GM23338 (cell line): ENCODE measurements around the gene KLHL1. TPM values are rescaled to one million over a fixed set of nuclear protein-coding genes. Genes with fewer than 3 reads are reported as not detected.
A peak's percentile ranks its signal among the peaks of the same experiment; 100 is the strongest.

Experiments
- ATAC-seq: fragments of 200-7000 bp; cut with Tn5 transposase; 3 replicates; pipeline ENCODE4 v1.9.1; 2020
- DNase-seq: peaks from one replicate; pipeline ENCODE4 v3.0.0-alpha.2; 2015; ENCODE audit warnings: low spot score
- H2AFZ ChIP-seq: fragments of 200-600 bp; sonication (generic); 2 replicates; pipeline ENCODE4 v1.8.0; 2016; ENCODE audit warnings: antibody characterized with exemption, mild to moderate bottlenecking, moderate library complexity
- H3F3A ChIP-seq: fragments of 200-600 bp; sonication (generic); replicated peaks from 2 replicates; pipeline ENCODE4 v1.8.0; 2017; ENCODE audit warnings: antibody characterized with exemption, mixed run types, low read depth
- H3K27ac ChIP-seq: fragments of 200-600 bp; sonication (generic); 2 replicates; pipeline ENCODE4 v1.6.1; 2016; ENCODE audit warnings: low read depth
- H3K27me3 ChIP-seq: fragments of 200-600 bp; sonication (generic); 2 replicates; pipeline ENCODE4 v1.8.0; 2016; ENCODE audit warnings: mild to moderate bottlenecking, mixed run types, moderate library complexity; ENCODE audit not compliant: insufficient read depth
- H3K36me3 ChIP-seq: fragments of 200-600 bp; sonication (generic); 2 replicates; pipeline ENCODE4 v1.8.0; 2016; ENCODE audit warnings: mild to moderate bottlenecking; ENCODE audit not compliant: insufficient read depth
- H3K4me1 ChIP-seq: fragments of 200-600 bp; sonication (generic); 2 replicates; pipeline ENCODE4 v1.8.0; 2016; ENCODE audit warnings: mild to moderate bottlenecking, moderate library complexity; ENCODE audit not compliant: insufficient read depth
- H3K4me2 ChIP-seq: fragments of 200-600 bp; sonication (generic); 2 replicates; pipeline ENCODE4 v1.7.1; 2017; ENCODE audit warnings: mixed run types
- H3K4me3 ChIP-seq: fragments of 200-600 bp; sonication (generic); 2 replicates; pipeline ENCODE4 v1.6.1; 2016; ENCODE audit warnings: mixed run types
- H3K79me2 ChIP-seq: fragments of 200-600 bp; sonication (generic); replicated peaks from 2 replicates; pipeline ENCODE4 v1.8.0; 2017; ENCODE audit warnings: mild to moderate bottlenecking; ENCODE audit not compliant: insufficient read depth
- H3K9me2 ChIP-seq: fragments of 200-600 bp; sonication (generic); 2 replicates; pipeline ENCODE4 v1.8.0; 2017; ENCODE audit not compliant: insufficient read depth
- H4K20me1 ChIP-seq: fragments of 200-600 bp; sonication (generic); replicated peaks from 2 replicates; pipeline ENCODE4 v1.8.0; 2017; ENCODE audit warnings: mild to moderate bottlenecking; ENCODE audit not compliant: insufficient read depth
- H3K27ac Mint-ChIP-seq: 2 replicates; pipeline ENCODE4 v1.8.0; 2020; ENCODE audit warnings: inconsistent platforms, mild to moderate bottlenecking, moderate library complexity, mixed read lengths
- H3K27me3 Mint-ChIP-seq: 3 replicates; pipeline ENCODE4 v1.8.0; 2022; ENCODE audit warnings: low read depth, mild to moderate bottlenecking, moderate library complexity, mixed read lengths, inconsistent platforms; ENCODE audit not compliant: insufficient read depth, poor library complexity
- H3K36me3 Mint-ChIP-seq: 3 replicates; pipeline ENCODE4 v1.8.0; 2021; ENCODE audit warnings: low read depth, mild to moderate bottlenecking, inconsistent platforms, moderate library complexity, mixed read lengths
- H3K4me1 Mint-ChIP-seq: 3 replicates; pipeline ENCODE4 v1.8.0; 2020; ENCODE audit warnings: mild to moderate bottlenecking, inconsistent platforms, mixed read lengths
- H3K4me3 Mint-ChIP-seq: 3 replicates; pipeline ENCODE4 v1.8.0; 2021; ENCODE audit warnings: moderate library complexity, mild to moderate bottlenecking, inconsistent platforms, mixed read lengths
- H3K9me3 Mint-ChIP-seq: 3 replicates; pipeline ENCODE4 v1.8.0; 2020; ENCODE audit warnings: moderate library complexity, mild to moderate bottlenecking, inconsistent platforms, mixed read lengths
- CREB1 ChIP-seq: fragments of 250-450 bp; sonication (Bioruptor Pico); IDR thresholded peaks from 2 replicates; pipeline ENCODE4 v1.5.0; 2020; ENCODE audit warnings: low read depth, mild to moderate bottlenecking, moderate library complexity
- EZH2phosphoT487 ChIP-seq: fragments of 200-600 bp; sonication (generic); IDR thresholded peaks from one replicate; pipeline ENCODE4 v1.8.1; 2018; ENCODE audit warnings: antibody characterized with exemption; ENCODE audit not compliant: unreplicated experiment
- POLR2AphosphoS5 ChIP-seq: IDR thresholded peaks from 2 replicates; pipeline ENCODE4 v1.6.1; 2016; ENCODE audit warnings: antibody characterized with exemption, low read depth
- REST ChIP-seq: IDR thresholded peaks from one replicate; pipeline ENCODE4 v1.6.1; 2018; ENCODE audit warnings: antibody characterized with exemption; ENCODE audit not compliant: unreplicated experiment
- STAT1 ChIP-seq: IDR thresholded peaks from one replicate; pipeline ENCODE4 v1.6.1; 2016; ENCODE audit warnings: antibody characterized with exemption; ENCODE audit not compliant: unreplicated experiment
- ZNF114 ChIP-seq: fragments of 250-450 bp; sonication (Bioruptor Pico); IDR thresholded peaks from 2 replicates; pipeline ENCODE4 v1.5.0; 2020; ENCODE audit warnings: mild to moderate bottlenecking, moderate library complexity
- ZNF331 ChIP-seq: fragments of 250-450 bp; sonication (Bioruptor Pico); IDR thresholded peaks from 2 replicates; pipeline ENCODE4 v1.5.0; 2020; ENCODE audit warnings: low read depth, mild to moderate bottlenecking, moderate library complexity
- polyA plus RNA-seq: library from polyadenylated mRNA; unstranded; fragments of >200 nt; fragmentation: Nextera tagmentation; extraction: Ambion mirVana; gene quantifications from 2 replicates; pipeline ENCODE4 v1.2.1, GENCODE V29; 2016
- total RNA-seq: library from RNA; depleted of rRNA; stranded (reverse); fragments of >200 nt; shearing (Covaris generic); gene quantifications from 2 replicates; pipeline ENCODE4 v1.2.3, GENCODE V29; 2014
- TF ChIP-seq, protein P1 (sequence below), 2 experiments: fragments of 200-600 bp in 1 of 2; sonication (generic) in 1 of 2; conservative IDR thresholded peaks; 2 replicates each; pipeline versions ENCODE4 v1.5.1 to v1.6.1; 2016 to 2017; ENCODE audit warnings: antibody characterized with exemption in 2 of 2, low read depth in 2 of 2, mild to moderate bottlenecking in 2 of 2, moderate library complexity in 1 of 2
- TF ChIP-seq, protein P2 (sequence below): fragments of 250-450 bp; sonication (Bioruptor Pico); IDR thresholded peaks from 2 replicates; pipeline ENCODE4 v1.5.0; 2020; ENCODE audit warnings: mild to moderate bottlenecking, moderate library complexity

Gene KLHL1
- total and polyA plus RNA-seq, 2 experiments from 2014 or later: not detected

GRCh38 chr13:69935043-69935442, 173.2 kb downstream of the KLHL1 start:
- H3K27ac Mint-ChIP-seq: no peak overlapping the region
- no peak for ATAC-seq
- Histone ChIP-seq H3F3A (no peaks in the 10 kb centered on the region), H3K27me3 (no peaks in the 10 kb centered on the region), H3K79me2 (no peaks in the 10 kb centered on the region), H3K4me2 (no peak overlapping the region), H4K20me1 (no peaks in the 10 kb centered on the region), H3K4me3 (no peak overlapping the region), H2AFZ (no peak overlapping the region), H3K9me2 (no peaks in the 10 kb centered on the region), H3K4me1 (peaks cover 3% of the 10 kb centered on the region; the same call in 1 of the 2 replicates), H3K36me3 (no peaks in the 10 kb centered on the region), H3K27ac (no peak overlapping the region)
- DNase-seq: no peak
- H3K36me3 Mint-ChIP-seq: no peaks in the 10 kb centered on the region
- no peaks in the 10 kb centered on the region for H3K9me3 Mint-ChIP-seq
- H3K27me3 Mint-ChIP-seq: no peaks in the 10 kb centered on the region
- peaks cover 9% of the 10 kb centered on the region; the same call in 2 of the 3 replicates for H3K4me1 Mint-ChIP-seq
- no peak for TF ChIP-seq EZH2phosphoT487
- TF ChIP-seq, protein P1, sequence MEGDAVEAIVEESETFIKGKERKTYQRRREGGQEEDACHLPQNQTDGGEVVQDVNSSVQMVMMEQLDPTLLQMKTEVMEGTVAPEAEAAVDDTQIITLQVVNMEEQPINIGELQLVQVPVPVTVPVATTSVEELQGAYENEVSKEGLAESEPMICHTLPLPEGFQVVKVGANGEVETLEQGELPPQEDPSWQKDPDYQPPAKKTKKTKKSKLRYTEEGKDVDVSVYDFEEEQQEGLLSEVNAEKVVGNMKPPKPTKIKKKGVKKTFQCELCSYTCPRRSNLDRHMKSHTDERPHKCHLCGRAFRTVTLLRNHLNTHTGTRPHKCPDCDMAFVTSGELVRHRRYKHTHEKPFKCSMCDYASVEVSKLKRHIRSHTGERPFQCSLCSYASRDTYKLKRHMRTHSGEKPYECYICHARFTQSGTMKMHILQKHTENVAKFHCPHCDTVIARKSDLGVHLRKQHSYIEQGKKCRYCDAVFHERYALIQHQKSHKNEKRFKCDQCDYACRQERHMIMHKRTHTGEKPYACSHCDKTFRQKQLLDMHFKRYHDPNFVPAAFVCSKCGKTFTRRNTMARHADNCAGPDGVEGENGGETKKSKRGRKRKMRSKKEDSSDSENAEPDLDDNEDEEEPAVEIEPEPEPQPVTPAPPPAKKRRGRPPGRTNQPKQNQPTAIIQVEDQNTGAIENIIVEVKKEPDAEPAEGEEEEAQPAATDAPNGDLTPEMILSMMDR (conservative IDR thresholded peaks at IDR 0.05; ENCODE audit: low read depth in 2 of 2): peak; percentile 38 to 54
- no peak for TF ChIP-seq REST
- no peak overlapping the region for H3K4me3 Mint-ChIP-seq

DNA sequence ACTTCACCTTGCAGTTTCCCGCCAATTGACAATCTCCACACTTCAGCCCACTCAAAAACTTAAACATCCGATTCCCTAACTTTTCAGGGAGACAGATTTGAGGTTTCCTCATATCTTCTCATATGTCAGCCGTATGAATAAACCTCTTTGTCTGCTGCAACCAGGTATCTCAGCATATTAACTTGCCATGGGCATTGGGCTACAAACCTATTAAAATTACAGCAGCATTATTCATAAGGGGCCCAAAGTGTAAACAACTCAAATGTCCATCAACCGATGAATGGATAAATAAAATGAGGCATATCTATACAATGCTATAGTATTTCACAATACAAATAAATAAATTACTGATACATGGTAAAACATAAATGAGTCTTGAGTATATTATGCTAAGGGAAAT, 180.0 kb downstream of the KLHL1 start:
- no peak for ATAC-seq
- no peaks in the 10 kb centered on the region for H3K79me2 ChIP-seq
- no peaks in the 10 kb centered on the region for H3K27me3 ChIP-seq
- DNase-seq: no peak
- H3K27ac ChIP-seq: no peak overlapping the region
- H3K4me1 ChIP-seq: peaks cover 3% of the 10 kb centered on the region; the same call in 1 of the 2 replicates
- no peaks in the 10 kb centered on the region for H3K9me2 ChIP-seq
- no peaks in the 10 kb centered on the region for H3K36me3 ChIP-seq
- no peak overlapping the region for H3K4me3 Mint-ChIP-seq
- no peaks in the 10 kb centered on the region for H4K20me1 ChIP-seq
- no peak overlapping the region; the same call in 1 of the 2 replicates for H3K27ac Mint-ChIP-seq
- H3K4me1 Mint-ChIP-seq: peaks cover 4% of the 10 kb centered on the region; the same call in 2 of the 3 replicates
- no peaks in the 10 kb centered on the region for H3F3A ChIP-seq
- peaks cover 6% of the 10 kb centered on the region; the same call in 1 of the 3 replicates for H3K36me3 Mint-ChIP-seq
- H2AFZ ChIP-seq: no peak overlapping the region
- peaks cover 1% of the 10 kb centered on the region for H3K27me3 Mint-ChIP-seq
- no peak overlapping the region for H3K4me3 ChIP-seq
- H3K4me2 ChIP-seq: no peak overlapping the region
- H3K9me3 Mint-ChIP-seq: peaks cover 6% of the 10 kb centered on the region
- TF ChIP-seq POLR2AphosphoS5 (no peak), ZNF331 (no peak), CREB1 (CRISPR knock-in tag) (no peak), ZNF114 (CRISPR knock-in tag) (no peak), STAT1 (no peak)
- TF ChIP-seq, protein P2, sequence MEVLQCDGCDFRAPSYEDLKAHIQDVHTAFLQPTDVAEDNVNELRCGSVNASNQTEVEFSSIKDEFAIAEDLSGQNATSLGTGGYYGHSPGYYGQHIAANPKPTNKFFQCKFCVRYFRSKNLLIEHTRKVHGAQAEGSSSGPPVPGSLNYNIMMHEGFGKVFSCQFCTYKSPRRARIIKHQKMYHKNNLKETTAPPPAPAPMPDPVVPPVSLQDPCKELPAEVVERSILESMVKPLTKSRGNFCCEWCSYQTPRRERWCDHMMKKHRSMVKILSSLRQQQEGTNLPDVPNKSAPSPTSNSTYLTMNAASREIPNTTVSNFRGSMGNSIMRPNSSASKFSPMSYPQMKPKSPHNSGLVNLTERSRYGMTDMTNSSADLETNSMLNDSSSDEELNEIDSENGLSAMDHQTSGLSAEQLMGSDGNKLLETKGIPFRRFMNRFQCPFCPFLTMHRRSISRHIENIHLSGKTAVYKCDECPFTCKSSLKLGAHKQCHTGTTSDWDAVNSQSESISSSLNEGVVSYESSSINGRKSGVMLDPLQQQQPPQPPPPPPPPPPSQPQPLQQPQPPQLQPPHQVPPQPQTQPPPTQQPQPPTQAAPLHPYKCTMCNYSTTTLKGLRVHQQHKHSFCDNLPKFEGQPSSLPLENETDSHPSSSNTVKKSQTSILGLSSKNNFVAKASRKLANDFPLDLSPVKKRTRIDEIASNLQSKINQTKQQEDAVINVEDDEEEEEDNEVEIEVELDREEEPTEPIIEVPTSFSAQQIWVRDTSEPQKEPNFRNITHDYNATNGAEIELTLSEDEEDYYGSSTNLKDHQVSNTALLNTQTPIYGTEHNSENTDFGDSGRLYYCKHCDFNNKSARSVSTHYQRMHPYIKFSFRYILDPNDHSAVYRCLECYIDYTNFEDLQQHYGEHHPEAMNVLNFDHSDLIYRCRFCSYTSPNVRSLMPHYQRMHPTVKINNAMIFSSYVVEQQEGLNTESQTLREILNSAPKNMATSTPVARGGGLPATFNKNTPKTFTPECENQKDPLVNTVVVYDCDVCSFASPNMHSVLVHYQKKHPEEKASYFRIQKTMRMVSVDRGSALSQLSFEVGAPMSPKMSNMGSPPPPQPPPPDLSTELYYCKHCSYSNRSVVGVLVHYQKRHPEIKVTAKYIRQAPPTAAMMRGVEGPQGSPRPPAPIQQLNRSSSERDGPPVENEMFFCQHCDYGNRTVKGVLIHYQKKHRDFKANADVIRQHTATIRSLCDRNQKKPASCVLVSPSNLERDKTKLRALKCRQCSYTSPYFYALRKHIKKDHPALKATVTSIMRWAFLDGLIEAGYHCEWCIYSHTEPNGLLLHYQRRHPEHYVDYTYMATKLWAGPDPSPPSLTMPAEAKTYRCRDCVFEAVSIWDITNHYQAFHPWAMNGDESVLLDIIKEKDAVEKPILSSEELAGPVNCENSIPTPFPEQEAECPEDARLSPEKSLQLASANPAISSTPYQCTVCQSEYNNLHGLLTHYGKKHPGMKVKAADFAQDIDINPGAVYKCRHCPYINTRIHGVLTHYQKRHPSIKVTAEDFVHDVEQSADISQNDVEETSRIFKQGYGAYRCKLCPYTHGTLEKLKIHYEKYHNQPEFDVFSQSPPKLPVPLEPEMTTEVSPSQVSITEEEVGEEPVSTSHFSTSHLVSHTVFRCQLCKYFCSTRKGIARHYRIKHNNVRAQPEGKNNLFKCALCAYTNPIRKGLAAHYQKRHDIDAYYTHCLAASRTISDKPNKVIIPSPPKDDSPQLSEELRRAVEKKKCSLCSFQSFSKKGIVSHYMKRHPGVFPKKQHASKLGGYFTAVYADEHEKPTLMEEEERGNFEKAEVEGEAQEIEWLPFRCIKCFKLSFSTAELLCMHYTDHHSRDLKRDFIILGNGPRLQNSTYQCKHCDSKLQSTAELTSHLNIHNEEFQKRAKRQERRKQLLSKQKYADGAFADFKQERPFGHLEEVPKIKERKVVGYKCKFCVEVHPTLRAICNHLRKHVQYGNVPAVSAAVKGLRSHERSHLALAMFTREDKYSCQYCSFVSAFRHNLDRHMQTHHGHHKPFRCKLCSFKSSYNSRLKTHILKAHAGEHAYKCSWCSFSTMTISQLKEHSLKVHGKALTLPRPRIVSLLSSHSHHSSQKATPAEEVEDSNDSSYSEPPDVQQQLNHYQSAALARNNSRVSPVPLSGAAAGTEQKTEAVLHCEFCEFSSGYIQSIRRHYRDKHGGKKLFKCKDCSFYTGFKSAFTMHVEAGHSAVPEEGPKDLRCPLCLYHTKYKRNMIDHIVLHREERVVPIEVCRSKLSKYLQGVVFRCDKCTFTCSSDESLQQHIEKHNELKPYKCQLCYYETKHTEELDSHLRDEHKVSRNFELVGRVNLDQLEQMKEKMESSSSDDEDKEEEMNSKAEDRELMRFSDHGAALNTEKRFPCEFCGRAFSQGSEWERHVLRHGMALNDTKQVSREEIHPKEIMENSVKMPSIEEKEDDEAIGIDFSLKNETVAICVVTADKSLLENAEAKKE (CRISPR knock-in tag): no peak
